ENCODE data around the gene ME2. TPM values are rescaled to one million over a fixed set of nuclear protein-coding genes. Genes with fewer than 3 reads are reported as not detected.

The ME2 gene
- total and polyA plus RNA-seq, 2 of the 8 experiments (the other 6 are each of a cell fraction or from before 2014, with no cell fraction given) = 54.7 to 66.9 TPM

DNA sequence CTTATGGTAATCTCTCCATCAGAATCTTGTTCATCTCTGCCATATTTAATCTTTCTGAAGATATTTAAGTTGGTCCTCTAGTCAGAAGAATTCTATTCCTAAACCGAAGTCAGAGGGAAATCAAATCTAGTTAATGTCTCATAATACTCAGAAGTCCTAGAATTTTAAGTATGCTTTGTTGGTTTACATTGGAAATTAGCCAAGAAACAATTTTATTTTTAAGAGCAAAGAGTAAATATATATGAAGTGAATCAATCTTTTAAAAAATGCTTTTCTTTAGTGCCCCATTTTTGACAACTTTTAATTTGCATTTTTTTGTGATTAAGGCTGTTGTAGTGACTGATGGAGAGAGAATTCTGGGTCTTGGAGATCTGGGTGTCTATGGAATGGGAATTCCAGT is 38.1 kb downstream of the ME2 start:
- no peak overlapping the region for H2BK120ac ChIP-seq (replicated peaks; ENCODE audit: low read depth, low read length)
- H3K79me2 ChIP-seq (ENCODE audit: control insufficient read depth in 1 of 2, insufficient read depth in 2 of 2, low read length in 2 of 2) = no peaks in the 10 kb centered on the region
- 88% methylated on average over 1 of the region's 1 CpG; no CpG with 5 or more reads in 1 of the 2 experiments for WGBS, 2 experiments (ENCODE audit: extremely low coverage in 1 of 2, insufficient coverage in 1 of 2, insufficient read length in 1 of 2, insufficient replicate concordance in 2 of 2, low coverage in 1 of 2, low lambda C conversion rate in 2 of 2, missing lambda C conversion rate in 1 of 2)
- no peak overlapping the region for H3K4ac ChIP-seq (replicated peaks; ENCODE audit: insufficient read length, low read depth, low read length)
- H3K4me1 ChIP-seq (replicated peaks in 1 of 4; ENCODE audit: control insufficient read depth in 3 of 4, insufficient read depth in 4 of 4, low read length in 3 of 4) = no peaks in the 10 kb centered on the region
- H3K36me3 ChIP-seq (ENCODE audit: control insufficient read depth in 2 of 4, insufficient read depth in 4 of 4, low read length in 3 of 4) = peaks cover 7 to 50% (median 16%) of the 10 kb centered on the region in 4 experiments; a peak in 6 of 8 replicates
- H4K91ac ChIP-seq (replicated peaks; ENCODE audit: insufficient read length, low read length) = no peak overlapping the region
- ChIA-PET POLR2A (ENCODE audit: partially characterized antibody) (interaction anchor here (0.7 kb wide), 1 partner anchor 39 kb away, joined by 3 read pairs; no protein-coding TSS in a partner anchor), CTCF (ENCODE audit: partially characterized antibody) (no interaction called here)
- H4K20me1 ChIP-seq (replicated peaks in 1 of 2; ENCODE audit: control insufficient read depth in 1 of 2, insufficient read depth in 2 of 2, low read length in 2 of 2) = no peaks in the 10 kb centered on the region
- no peak overlapping the region for H3K4me2 ChIP-seq (ENCODE audit: insufficient read depth in 1 of 2, low read depth in 2 of 2, low read length in 2 of 2)
- H4K5ac ChIP-seq (ENCODE audit: insufficient read length, low read depth, low read length) = no peak overlapping the region
- H3K23ac ChIP-seq (ENCODE audit: insufficient read length) = no peak overlapping the region
- TF ChIP-seq TCF12 (IDR thresholded peaks at IDR 0.05; ENCODE audit: low read depth, low read length) (no peak), MAFK (IDR thresholded peaks at IDR 0.05; ENCODE audit: low read depth, low read length) (no peak), HDAC2 (IDR thresholded peaks at IDR 0.05; ENCODE audit: borderline replicate concordance in 1 of 2, low read depth in 2 of 2, low read length in 2 of 2) (no peak), SIX5 (IDR thresholded peaks at IDR 0.05; ENCODE audit: low read depth, low read length) (no peak), ASH2L (IDR thresholded peaks at IDR 0.05; ENCODE audit: low read length) (no peak), EP300 (IDR thresholded peaks at IDR 0.05; ENCODE audit: borderline replicate concordance in 1 of 2, low read depth in 2 of 2, low read length in 2 of 2) (no peak), E2F6 (IDR thresholded peaks at IDR 0.05) (no peak), EGR1 (IDR thresholded peaks at IDR 0.05; ENCODE audit: borderline replicate concordance, low read depth, low read length) (no peak), SAP30 (IDR thresholded peaks at IDR 0.05; ENCODE audit: insufficient read depth, insufficient replicate concordance, low read length) (no peak), JUND (IDR thresholded peaks at IDR 0.05; ENCODE audit: low read length) (no peak)
- TF ChIP-seq, protein P1, sequence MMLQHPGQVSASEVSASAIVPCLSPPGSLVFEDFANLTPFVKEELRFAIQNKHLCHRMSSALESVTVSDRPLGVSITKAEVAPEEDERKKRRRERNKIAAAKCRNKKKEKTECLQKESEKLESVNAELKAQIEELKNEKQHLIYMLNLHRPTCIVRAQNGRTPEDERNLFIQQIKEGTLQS (IDR thresholded peaks at IDR 0.05; ENCODE audit: insufficient read depth, low read depth, low read length) = no peak
- no peaks in the 10 kb centered on the region for H3K27me3 ChIP-seq (replicated peaks in 1 of 4; ENCODE audit: control insufficient read depth in 3 of 4, extremely low read depth in 1 of 4, insufficient read depth in 3 of 4, low read length in 3 of 4)
- H3K18ac ChIP-seq (ENCODE audit: extremely low read depth, low read length) = no peak overlapping the region
- no peak overlapping the region for H2BK15ac ChIP-seq (ENCODE audit: low read length)
- H3K14ac ChIP-seq (ENCODE audit: insufficient read length) = no peak overlapping the region
- H3K23me2 ChIP-seq (ENCODE audit: low read depth, low read length) = no peaks in the 10 kb centered on the region; the same call in 1 of the 2 replicates
- H2AFZ ChIP-seq (ENCODE audit: low read length) = no peak overlapping the region
- no peak overlapping the region for H3K9ac ChIP-seq (replicated peaks in 1 of 4; ENCODE audit: extremely low read depth in 1 of 4, low read depth in 3 of 4, low read length in 3 of 4)
- H3K9me3 ChIP-seq (ENCODE audit: insufficient read depth in 2 of 2, low read depth in 1 of 2, low read length in 1 of 2) = no peaks in the 10 kb centered on the region
- H2BK20ac ChIP-seq (ENCODE audit: low read length) = no peak overlapping the region
- H3K56ac ChIP-seq (replicated peaks; ENCODE audit: insufficient read length, low read depth, low read length) = no peak overlapping the region
- no peak overlapping the region for H3K4me3 ChIP-seq (ENCODE audit: extremely low read depth in 1 of 4, insufficient read depth in 2 of 4, low read depth in 3 of 4, low read length in 4 of 4)
- no peak overlapping the region for H3K27ac ChIP-seq (ENCODE audit: low read depth, low read length)
- H2AK5ac ChIP-seq (ENCODE audit: low read depth, low read length) = no peak overlapping the region
- H2BK5ac ChIP-seq (ENCODE audit: low read depth, low read length) = no peak overlapping the region
- no peak overlapping the region for H2BK12ac ChIP-seq (ENCODE audit: low read depth, low read length)
- H4K8ac ChIP-seq (ENCODE audit: extremely low read depth, insufficient read depth, low read length) = no peak overlapping the region
- DNase-seq (ENCODE audit: low read depth in 1 of 2, low spot score in 2 of 2) (no peak), FAIRE-seq (no peak)
- H3K79me1 ChIP-seq (ENCODE audit: low read depth, low read length) = no peaks in the 10 kb centered on the region; the same call in 1 of the 2 replicates

Data from H1 (cell line).